GM21447 (cell line): ENCODE data around the gene KYNU.

ENCODE experiments used
- ATAC-seq: cut with Tn5 transposase; IDR thresholded peaks from one replicate; pipeline ENCODE4 v1.9.1; 2021; ENCODE audit not compliant: unreplicated experiment

Gene KYNU

GRCh38 chr2:142954493-142954892 is 77.0 kb downstream of the KYNU start:
- no peak for ATAC-seq

- ATAC-seq, result no peak
These were observed 79.7 kb downstream of the KYNU start for GRCh38 chr2:142957144-142957543.

- no peak for ATAC-seq
These were observed 83.7 kb downstream of the KYNU start for GRCh38 chr2:142961202-142961601.

GRCh38 chr2:142965443-142965842 is 88.0 kb downstream of the KYNU start:
- ATAC-seq, result no peak

GRCh38 chr2:142966284-142966683 is 88.8 kb downstream of the KYNU start:
- ATAC-seq, result no peak

GRCh38 chr2:142967060-142967459 is 89.6 kb downstream of the KYNU start:
- no peak for ATAC-seq

GRCh38 chr2:142973160-142973821 is 95.8 kb downstream of the KYNU start:
- no peak for ATAC-seq

GRCh38 chr2:142973822-142974207 is 96.4 kb downstream of the KYNU start:
- ATAC-seq, result no peak

GRCh38 chr2:142974288-142975024 is 97.0 kb downstream of the KYNU start:
- peak; percentile 71 for ATAC-seq

GRCh38 chr2:142975239-142975638 is 97.8 kb downstream of the KYNU start:
- ATAC-seq, result no peak

GRCh38 chr2:142980246-142981068 is 103.0 kb downstream of the KYNU start:
- no peak for ATAC-seq

GRCh38 chr2:142981069-142981378 is 103.6 kb downstream of the KYNU start:
- no peak for ATAC-seq

- ATAC-seq, result no peak
These were observed 104.3 kb downstream of the KYNU start for GRCh38 chr2:142981756-142982155.

- ATAC-seq, result peak; percentile 80
These were observed 105.7 kb downstream of the KYNU start for GRCh38 chr2:142983174-142983573.

GRCh38 chr2:142984657-142985056 is 107.2 kb downstream of the KYNU start:
- ATAC-seq, result no peak

GRCh38 chr2:142987044-142987443 is 109.6 kb downstream of the KYNU start:
- no peak for ATAC-seq

- ATAC-seq, result peak; percentile 78
These were observed 112.1 kb downstream of the KYNU start for GRCh38 chr2:142989273-142990204.

GRCh38 chr2:142991295-142991694 is 113.8 kb downstream of the KYNU start:
- ATAC-seq, result no peak

- ATAC-seq, result no peak
These were observed 115.4 kb downstream of the KYNU start for GRCh38 chr2:142992840-142993239.

GRCh38 chr2:142993771-142994170 is 116.3 kb downstream of the KYNU start:
- no peak for ATAC-seq

- ATAC-seq, result no peak
These were observed 117.2 kb downstream of the KYNU start for GRCh38 chr2:142994665-142995064.
